ENCODE results near the gene GADL1.

DNA sequence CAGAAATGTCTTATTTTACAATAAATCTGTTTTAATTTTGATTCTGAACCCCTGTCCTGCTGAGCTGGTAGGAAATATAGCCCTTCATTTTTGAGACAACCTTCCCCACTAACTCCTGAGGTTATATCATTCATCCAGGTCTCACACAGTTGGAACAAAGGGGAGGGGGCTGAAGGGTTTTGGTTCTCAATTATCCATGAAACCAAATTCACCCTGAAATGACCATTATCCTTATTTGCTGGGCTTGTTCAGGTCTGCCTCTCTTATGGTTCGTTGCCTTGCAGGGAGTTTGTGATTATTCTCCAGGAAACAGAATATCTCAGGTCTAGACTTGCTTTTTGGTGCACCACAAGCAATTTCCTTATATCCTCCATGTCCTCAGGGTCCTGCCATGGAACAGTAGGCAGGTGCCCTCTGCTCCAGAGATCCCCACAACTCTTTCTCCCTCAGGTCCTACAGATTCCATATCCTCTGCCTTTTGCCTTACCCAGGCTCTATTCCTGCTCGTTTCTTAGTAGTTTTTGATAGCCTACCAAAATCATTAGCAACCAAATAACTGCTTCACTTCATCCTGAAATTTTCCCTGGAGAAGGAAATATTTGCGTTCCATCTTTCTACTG lies 193.6 kb downstream of the GADL1 start:
- TF ChIP-seq, protein P1, sequence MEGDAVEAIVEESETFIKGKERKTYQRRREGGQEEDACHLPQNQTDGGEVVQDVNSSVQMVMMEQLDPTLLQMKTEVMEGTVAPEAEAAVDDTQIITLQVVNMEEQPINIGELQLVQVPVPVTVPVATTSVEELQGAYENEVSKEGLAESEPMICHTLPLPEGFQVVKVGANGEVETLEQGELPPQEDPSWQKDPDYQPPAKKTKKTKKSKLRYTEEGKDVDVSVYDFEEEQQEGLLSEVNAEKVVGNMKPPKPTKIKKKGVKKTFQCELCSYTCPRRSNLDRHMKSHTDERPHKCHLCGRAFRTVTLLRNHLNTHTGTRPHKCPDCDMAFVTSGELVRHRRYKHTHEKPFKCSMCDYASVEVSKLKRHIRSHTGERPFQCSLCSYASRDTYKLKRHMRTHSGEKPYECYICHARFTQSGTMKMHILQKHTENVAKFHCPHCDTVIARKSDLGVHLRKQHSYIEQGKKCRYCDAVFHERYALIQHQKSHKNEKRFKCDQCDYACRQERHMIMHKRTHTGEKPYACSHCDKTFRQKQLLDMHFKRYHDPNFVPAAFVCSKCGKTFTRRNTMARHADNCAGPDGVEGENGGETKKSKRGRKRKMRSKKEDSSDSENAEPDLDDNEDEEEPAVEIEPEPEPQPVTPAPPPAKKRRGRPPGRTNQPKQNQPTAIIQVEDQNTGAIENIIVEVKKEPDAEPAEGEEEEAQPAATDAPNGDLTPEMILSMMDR (IDR thresholded peaks at IDR 0.05; ENCODE audit: low read length): no peak
- no peak for TF ChIP-seq EZH2 (IDR thresholded peaks at IDR 0.05; ENCODE audit: borderline replicate concordance, low read length)

Data from OCI-LY1 (cell line).